CD4-positive, alpha-beta T cell treated with Interleukin-10 for 1 hour (primary cell): ENCODE measurements around the gene RET.

ENCODE experiments used
- DNase-seq: peaks from one replicate; pipeline ENCODE4 v3.0.0-alpha.2; 2020

The RET gene

GRCh38 chr10:43076876-43077420, at the start of gene RET:
TSS of gene RET (plus strand) at chr10:43077069. CDS start at chr10:43077259, 190 bp downstream.
- peak; percentile 8 for DNase-seq

GRCh38 chr10:43027331-43027955, 49.4 kb upstream of the RET start:
- no peak for DNase-seq

GRCh38 chr10:43028143-43028542, 48.7 kb upstream of the RET start:
- no peak for DNase-seq

GRCh38 chr10:43029043-43029442, 47.8 kb upstream of the RET start:
- DNase-seq = no peak

GRCh38 chr10:43032613-43033012, 44.3 kb upstream of the RET start:
- no peak for DNase-seq

GRCh38 chr10:43035800-43036199, 41.1 kb upstream of the RET start:
- DNase-seq = no peak

GRCh38 chr10:43036481-43037428, 40.1 kb upstream of the RET start:
- DNase-seq = no peak

- no peak for DNase-seq
These were observed 39.4 kb upstream of the RET start for GRCh38 chr10:43037440-43037839.

- no peak for DNase-seq
These were observed 38.7 kb upstream of the RET start for GRCh38 chr10:43037942-43038782.

- DNase-seq = no peak
These were observed 37.9 kb upstream of the RET start for GRCh38 chr10:43038783-43039623.

GRCh38 chr10:43039624-43040481, 37.0 kb upstream of the RET start:
- no peak for DNase-seq

GRCh38 chr10:43040482-43041256, 36.2 kb upstream of the RET start:
- no peak for DNase-seq

- no peak for DNase-seq
These were observed 35.2 kb upstream of the RET start for GRCh38 chr10:43041422-43042342.

GRCh38 chr10:43042503-43043341, 34.1 kb upstream of the RET start:
- no peak for DNase-seq

GRCh38 chr10:43043342-43043772, 33.5 kb upstream of the RET start:
- DNase-seq = no peak

GRCh38 chr10:43043773-43044447, 33.0 kb upstream of the RET start:
- no peak for DNase-seq

- DNase-seq = no peak
These were observed 32.4 kb upstream of the RET start for GRCh38 chr10:43044448-43044921.
